ENCODE data around the gene ST8SIA1.

The ST8SIA1 gene

DNA sequence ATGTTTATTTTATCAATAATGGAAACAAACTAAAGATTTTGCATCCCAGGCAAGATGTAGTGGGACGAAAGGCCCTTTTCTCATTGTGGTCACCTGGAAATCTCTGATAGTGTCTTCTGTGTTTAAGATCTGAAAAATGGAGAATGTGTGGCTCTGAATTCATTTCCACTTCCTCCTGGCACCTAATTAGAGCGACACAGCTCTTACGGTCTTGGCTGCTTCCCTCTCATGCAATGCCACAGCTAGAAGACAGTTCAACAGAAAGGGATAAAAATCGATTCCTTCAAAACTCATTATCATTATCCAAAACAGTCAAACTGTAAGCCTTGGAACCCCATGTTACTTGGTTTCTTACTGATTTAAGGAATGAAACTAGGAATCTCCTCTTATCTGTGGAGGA lies 9.3 kb downstream of the ST8SIA1 start:
- H3K27me3 ChIP-seq (replicated peaks; ENCODE audit: insufficient read depth, low read length): no peaks in the 10 kb centered on the region
- no peaks in the 10 kb centered on the region for H4K20me1 ChIP-seq (ENCODE audit: insufficient read depth, low read length)
- no peaks in the 10 kb centered on the region for H3K4me1 ChIP-seq (ENCODE audit: low read length)
- no peak overlapping the region for H2AFZ ChIP-seq (ENCODE audit: low read length)
- no peaks in the 10 kb centered on the region for H3K36me3 ChIP-seq (replicated peaks; ENCODE audit: insufficient read depth, low read length)
- H3K9me2 ChIP-seq (replicated peaks; ENCODE audit: insufficient read depth, low read length): no peaks in the 10 kb centered on the region
- no peak for DNase-seq
- H3K4me2 ChIP-seq (ENCODE audit: low read depth, low read length): no peak overlapping the region
- H3K9ac ChIP-seq (ENCODE audit: low read length): no peak overlapping the region
- no peaks in the 10 kb centered on the region for H3K79me2 ChIP-seq (ENCODE audit: low read length)
- no peak overlapping the region for H3K4me3 ChIP-seq (ENCODE audit: low read length)
- no peaks in the 10 kb centered on the region for H3F3A ChIP-seq (ENCODE audit: insufficient read depth, low read length)
- TF ChIP-seq EZH2phosphoT487 (IDR thresholded peaks at IDR 0.05; ENCODE audit: low read length): no peak
- no peak for TF ChIP-seq EZH2 (optimal IDR thresholded peaks at IDR 0.05; ENCODE audit: low read depth, low read length)
- TF ChIP-seq, protein P1, sequence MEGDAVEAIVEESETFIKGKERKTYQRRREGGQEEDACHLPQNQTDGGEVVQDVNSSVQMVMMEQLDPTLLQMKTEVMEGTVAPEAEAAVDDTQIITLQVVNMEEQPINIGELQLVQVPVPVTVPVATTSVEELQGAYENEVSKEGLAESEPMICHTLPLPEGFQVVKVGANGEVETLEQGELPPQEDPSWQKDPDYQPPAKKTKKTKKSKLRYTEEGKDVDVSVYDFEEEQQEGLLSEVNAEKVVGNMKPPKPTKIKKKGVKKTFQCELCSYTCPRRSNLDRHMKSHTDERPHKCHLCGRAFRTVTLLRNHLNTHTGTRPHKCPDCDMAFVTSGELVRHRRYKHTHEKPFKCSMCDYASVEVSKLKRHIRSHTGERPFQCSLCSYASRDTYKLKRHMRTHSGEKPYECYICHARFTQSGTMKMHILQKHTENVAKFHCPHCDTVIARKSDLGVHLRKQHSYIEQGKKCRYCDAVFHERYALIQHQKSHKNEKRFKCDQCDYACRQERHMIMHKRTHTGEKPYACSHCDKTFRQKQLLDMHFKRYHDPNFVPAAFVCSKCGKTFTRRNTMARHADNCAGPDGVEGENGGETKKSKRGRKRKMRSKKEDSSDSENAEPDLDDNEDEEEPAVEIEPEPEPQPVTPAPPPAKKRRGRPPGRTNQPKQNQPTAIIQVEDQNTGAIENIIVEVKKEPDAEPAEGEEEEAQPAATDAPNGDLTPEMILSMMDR (IDR thresholded peaks at IDR 0.05; ENCODE audit: low read length): no peak
- no peaks in the 10 kb centered on the region for H3K9me3 ChIP-seq (replicated peaks; ENCODE audit: insufficient read depth, low read length)
- no peak overlapping the region for H3K27ac ChIP-seq (ENCODE audit: low read length)

DNA sequence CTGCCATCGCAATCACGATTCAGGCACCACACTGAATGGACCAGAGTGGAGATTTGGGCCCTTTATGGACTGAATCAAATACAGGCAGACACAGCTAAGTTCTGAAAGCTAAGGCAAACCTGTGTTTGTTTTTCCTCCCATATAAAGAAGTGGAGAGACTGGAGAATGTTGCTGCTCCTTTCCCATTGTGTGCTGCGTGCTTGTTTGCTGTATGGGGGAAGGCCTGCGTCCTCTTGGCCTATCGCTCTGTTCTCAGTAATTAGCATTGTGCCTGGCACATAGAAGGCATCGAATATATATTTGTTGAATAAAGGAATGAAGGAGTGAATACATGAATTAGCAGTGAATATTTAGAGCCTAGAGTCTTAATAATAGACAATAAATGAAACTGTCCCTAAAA lies 12.4 kb downstream of the ST8SIA1 start:
- H3F3A ChIP-seq (ENCODE audit: insufficient read depth, low read length): no peaks in the 10 kb centered on the region
- no peaks in the 10 kb centered on the region for H4K20me1 ChIP-seq (ENCODE audit: insufficient read depth, low read length)
- H3K27me3 ChIP-seq (replicated peaks; ENCODE audit: insufficient read depth, low read length): no peaks in the 10 kb centered on the region
- H3K9me2 ChIP-seq (replicated peaks; ENCODE audit: insufficient read depth, low read length): no peaks in the 10 kb centered on the region
- no peak overlapping the region for H2AFZ ChIP-seq (ENCODE audit: low read length)
- DNase-seq: no peak
- no peak overlapping the region for H3K4me3 ChIP-seq (ENCODE audit: low read length)
- H3K4me1 ChIP-seq (ENCODE audit: low read length): no peaks in the 10 kb centered on the region
- no peaks in the 10 kb centered on the region for H3K79me2 ChIP-seq (ENCODE audit: low read length)
- H3K36me3 ChIP-seq (replicated peaks; ENCODE audit: insufficient read depth, low read length): no peaks in the 10 kb centered on the region
- no peak overlapping the region for H3K9ac ChIP-seq (ENCODE audit: low read length)
- H3K27ac ChIP-seq (ENCODE audit: low read length): no peak overlapping the region
- H3K4me2 ChIP-seq (ENCODE audit: low read depth, low read length): no peak overlapping the region
- no peaks in the 10 kb centered on the region for H3K9me3 ChIP-seq (replicated peaks; ENCODE audit: insufficient read depth, low read length)
- no peak for TF ChIP-seq EZH2phosphoT487 (IDR thresholded peaks at IDR 0.05; ENCODE audit: low read length)
- no peak for TF ChIP-seq EZH2 (optimal IDR thresholded peaks at IDR 0.05; ENCODE audit: low read depth, low read length)
- TF ChIP-seq, protein P1 (IDR thresholded peaks at IDR 0.05; ENCODE audit: low read length): no peak

- H3K79me2 ChIP-seq (ENCODE audit: low read length): no peaks in the 10 kb centered on the region
- H3K4me2 ChIP-seq (ENCODE audit: low read depth, low read length): no peak overlapping the region
- no peak overlapping the region for H3K27ac ChIP-seq (ENCODE audit: low read length)
- TF ChIP-seq EZH2phosphoT487 (IDR thresholded peaks at IDR 0.05; ENCODE audit: low read length): no peak
- TF ChIP-seq, protein P1 (IDR thresholded peaks at IDR 0.05; ENCODE audit: low read length): no peak
- TF ChIP-seq EZH2 (optimal IDR thresholded peaks at IDR 0.05; ENCODE audit: low read depth, low read length): no peak
- no peaks in the 10 kb centered on the region for H3K9me3 ChIP-seq (replicated peaks; ENCODE audit: insufficient read depth, low read length)
- H3K9me2 ChIP-seq (replicated peaks; ENCODE audit: insufficient read depth, low read length): no peaks in the 10 kb centered on the region
- no peaks in the 10 kb centered on the region for H3K36me3 ChIP-seq (replicated peaks; ENCODE audit: insufficient read depth, low read length)
- no peaks in the 10 kb centered on the region for H3F3A ChIP-seq (ENCODE audit: insufficient read depth, low read length)
- no peak overlapping the region for H3K9ac ChIP-seq (ENCODE audit: low read length)
- H3K4me3 ChIP-seq (ENCODE audit: low read length): no peak overlapping the region
- no peaks in the 10 kb centered on the region for H3K27me3 ChIP-seq (replicated peaks; ENCODE audit: insufficient read depth, low read length)
- H4K20me1 ChIP-seq (ENCODE audit: insufficient read depth, low read length): no peaks in the 10 kb centered on the region
- no peak for DNase-seq
- no peaks in the 10 kb centered on the region for H3K4me1 ChIP-seq (ENCODE audit: low read length)
- no peak overlapping the region for H2AFZ ChIP-seq (ENCODE audit: low read length)
These were observed 12.9 kb downstream of the ST8SIA1 start for GRCh38 chr12:22321638-22322037.
